H1 (cell line): Measurements from ENCODE around the gene SIRT3. TPM values are rescaled to one million over a fixed set of nuclear protein-coding genes. Genes with fewer than 3 reads are reported as not detected.

Source experiments
- CTCF ChIA-PET: fragments of 300-600 bp; sonication (Branson Sonifier 250); formaldehyde crosslinking; loops from one replicate; lab custom pipeline; 2021; ENCODE audit not compliant: partially characterized antibody; lab: Charles Lee
- POLR2A ChIA-PET: fragments of 300-600 bp; sonication (Branson Sonifier 250); formaldehyde crosslinking; loops from one replicate; lab custom pipeline; 2021; ENCODE audit warnings: inconsistent platforms; ENCODE audit not compliant: partially characterized antibody; lab: Charles Lee
- DNase-seq, 2 experiments: peaks; one replicate each; pipeline versions ENCODE4 v3.0.0 to v3.0.0-alpha.2; 2010 to 2022; ENCODE audit warnings: low spot score in 2 of 2, low read depth in 1 of 2, mixed read lengths in 1 of 2
- FAIRE-seq: peaks from 2 replicates; lab custom pipeline; 2011; peaks lifted over from hg19 to GRCh38; lab: Jason Lieb, UNC
- H2AFZ ChIP-seq: 2 replicates; pipeline ENCODE4 v1.8.1; 2012; ENCODE audit warnings: low read length, inconsistent platforms
- H2AK5ac ChIP-seq: 2 replicates; pipeline ENCODE4 v1.6.1; 2013; ENCODE audit warnings: low read depth, low read length
- H2BK120ac ChIP-seq: replicated peaks from 2 replicates; pipeline ENCODE3; 2013; ENCODE audit warnings: low read depth, low read length, inconsistent platforms
- H2BK12ac ChIP-seq: 2 replicates; pipeline ENCODE4 v1.6.1; 2013; ENCODE audit warnings: low read depth, low read length
- H2BK15ac ChIP-seq: 2 replicates; pipeline ENCODE4 v1.6.1; 2013; ENCODE audit warnings: low read length
- H2BK20ac ChIP-seq: 2 replicates; pipeline ENCODE4 v1.6.1; 2013; ENCODE audit warnings: low read length
- H2BK5ac ChIP-seq: 2 replicates; pipeline ENCODE4 v1.6.1; 2013; ENCODE audit warnings: low read depth, low read length
- H3K14ac ChIP-seq: 2 replicates; pipeline ENCODE4 v1.6.1; 2013; ENCODE audit warnings: inconsistent platforms; ENCODE audit not compliant: insufficient read length
- H3K18ac ChIP-seq: 2 replicates; pipeline ENCODE4 v1.6.1; 2013; ENCODE audit warnings: low read length; ENCODE audit errors: extremely low read depth
- H3K23ac ChIP-seq: 2 replicates; pipeline ENCODE4 v1.6.1; 2013; ENCODE audit warnings: inconsistent platforms; ENCODE audit not compliant: insufficient read length
- H3K23me2 ChIP-seq: 2 replicates; pipeline ENCODE4 v1.6.1; 2013; ENCODE audit warnings: low read depth, low read length
- H3K27ac ChIP-seq: 2 replicates; pipeline ENCODE4 v1.6.1; 2011; ENCODE audit warnings: low read depth, low read length, inconsistent platforms
- H3K27me3 ChIP-seq, 4 experiments: replicated peaks in 1 of 4; 1 replicate in 1 of 4; 2 replicates in 3 of 4; pipeline versions ENCODE4 v1.6.1 to v1.8.1; 2011 to 2013; ENCODE audit warnings: low read length in 3 of 4, mild to moderate bottlenecking in 3 of 4, inconsistent platforms in 2 of 4, mixed read lengths in 2 of 4, moderate library complexity in 1 of 4; ENCODE audit not compliant: control insufficient read depth in 3 of 4, insufficient read depth in 3 of 4; ENCODE audit errors: extremely low read depth in 1 of 4
- H3K36me3 ChIP-seq, 4 experiments: 2 replicates each; pipeline versions ENCODE4 v1.6.1 to v1.8.1; 2011 to 2013; ENCODE audit warnings: mild to moderate bottlenecking in 4 of 4, low read length in 3 of 4, moderate library complexity in 2 of 4, control low read depth in 1 of 4, inconsistent platforms in 1 of 4; ENCODE audit not compliant: insufficient read depth in 4 of 4, control insufficient read depth in 2 of 4
- H3K4ac ChIP-seq: replicated peaks from 2 replicates; pipeline ENCODE3; 2013; ENCODE audit warnings: low read length, low read depth, mixed read lengths, inconsistent platforms; ENCODE audit not compliant: insufficient read length
- H3K4me1 ChIP-seq, 4 experiments: replicated peaks in 1 of 4; 1 replicate in 1 of 4; 2 replicates in 3 of 4; pipeline versions ENCODE4 v1.6.1 to v1.8.1; 2011 to 2013; ENCODE audit warnings: low read length in 3 of 4, inconsistent platforms in 2 of 4, mixed read lengths in 1 of 4; ENCODE audit not compliant: insufficient read depth in 4 of 4, control insufficient read depth in 3 of 4
- H3K4me2 ChIP-seq, 2 experiments: 2 replicates each; pipeline versions ENCODE4 v1.6.1 to v1.8.1; 2011 to 2013; ENCODE audit warnings: low read depth in 2 of 2, low read length in 2 of 2, control low read depth in 1 of 2, inconsistent platforms in 1 of 2, mild to moderate bottlenecking in 1 of 2; ENCODE audit not compliant: insufficient read depth in 1 of 2
- H3K4me3 ChIP-seq, 4 experiments: fragments of 200-600, 300-600 bp in 1 of 4; sonication (generic), shearing (Covaris generic), sonication (Bioruptor Twin) in 1 of 4; 2 replicates each; pipeline versions ENCODE4 v1.5.1 to v1.8.1; 2011 to 2016; ENCODE audit warnings: low read length in 4 of 4, low read depth in 3 of 4, control low read depth in 2 of 4, inconsistent platforms in 2 of 4, mild to moderate bottlenecking in 2 of 4, mixed read lengths in 1 of 4, moderate library complexity in 1 of 4; ENCODE audit not compliant: insufficient read depth in 2 of 4; ENCODE audit errors: extremely low read depth in 1 of 4
- H3K56ac ChIP-seq: replicated peaks from 2 replicates; pipeline ENCODE3; 2013; ENCODE audit warnings: low read depth, mild to moderate bottlenecking, mixed read lengths, low read length, inconsistent platforms; ENCODE audit not compliant: insufficient read length
- H3K79me1 ChIP-seq: 2 replicates; pipeline ENCODE4 v1.6.1; 2013; ENCODE audit warnings: low read depth, low read length, control low read depth
- H3K79me2 ChIP-seq, 2 experiments: 2 replicates each; pipeline versions ENCODE4 v1.6.1 to v1.8.1; 2012 to 2013; ENCODE audit warnings: low read length in 2 of 2, mild to moderate bottlenecking in 2 of 2, inconsistent platforms in 1 of 2; ENCODE audit not compliant: insufficient read depth in 2 of 2, control insufficient read depth in 1 of 2
- H3K9ac ChIP-seq, 4 experiments: replicated peaks in 1 of 4; 1 replicate in 1 of 4; 2 replicates in 3 of 4; pipeline versions ENCODE4 v1.6.1 to v1.8.1; 2011 to 2013; ENCODE audit warnings: low read depth in 3 of 4, low read length in 3 of 4, control low read depth in 2 of 4, mild to moderate bottlenecking in 2 of 4, moderate library complexity in 2 of 4, inconsistent platforms in 1 of 4; ENCODE audit errors: extremely low read depth in 1 of 4
- H3K9me3 ChIP-seq, 2 experiments: 2 replicates each; pipeline versions ENCODE4 v1.6.1 to v1.8.1; 2012 to 2013; ENCODE audit warnings: mild to moderate bottlenecking in 2 of 2, moderate library complexity in 2 of 2, control low read depth in 1 of 2, inconsistent platforms in 1 of 2, low read depth in 1 of 2, low read length in 1 of 2, mixed read lengths in 1 of 2; ENCODE audit not compliant: insufficient read depth in 2 of 2
- H4K20me1 ChIP-seq, 2 experiments: replicated peaks in 1 of 2; 2 replicates each; pipeline versions ENCODE3 to v1.8.1; 2011 to 2013; ENCODE audit warnings: inconsistent platforms in 2 of 2, low read length in 2 of 2, mild to moderate bottlenecking in 1 of 2; ENCODE audit not compliant: insufficient read depth in 2 of 2, control insufficient read depth in 1 of 2
- H4K5ac ChIP-seq: 2 replicates; pipeline ENCODE4 v1.6.1; 2013; ENCODE audit warnings: low read length, low read depth, mixed read lengths, inconsistent platforms; ENCODE audit not compliant: insufficient read length
- H4K8ac ChIP-seq: 2 replicates; pipeline ENCODE4 v1.8.0; 2013; ENCODE audit warnings: mild to moderate bottlenecking, moderate library complexity, low read length, inconsistent platforms; ENCODE audit not compliant: insufficient read depth; ENCODE audit errors: extremely low read depth
- H4K91ac ChIP-seq: replicated peaks from 2 replicates; pipeline ENCODE3; 2013; ENCODE audit warnings: low read length, mixed read lengths, inconsistent platforms; ENCODE audit not compliant: insufficient read length
- CBX5 ChIP-seq: fragments of 300-800, 300-1000 bp; sonication (generic); IDR thresholded peaks from 2 replicates; pipeline ENCODE4 v1.7.1; 2016; ENCODE audit warnings: antibody characterized with exemption, low read length, low read depth
- CTBP2 ChIP-seq: IDR thresholded peaks from 2 replicates; pipeline ENCODE4 v1.7.0; 2011; ENCODE audit warnings: borderline replicate concordance, mild to moderate bottlenecking, moderate library complexity, mixed read lengths, low read length; ENCODE audit not compliant: insufficient read depth, insufficient read length
- HDAC6 ChIP-seq: IDR thresholded peaks from one replicate; pipeline ENCODE4 v1.7.1; 2012; ENCODE audit warnings: low read depth, mild to moderate bottlenecking, inconsistent platforms, low read length, moderate library complexity
- TAF7 ChIP-seq: optimal IDR thresholded peaks from 2 replicates; pipeline ENCODE3; 2011; ENCODE audit warnings: low read depth, mild to moderate bottlenecking, inconsistent platforms, low read length, moderate library complexity, borderline replicate concordance
- WGBS, 2 experiments: shearing (Covaris generic) in 1 of 2; methylation state at CpG; one replicate each; pipeline versions ENCODE4 v1.1.6 to v1.1.7; 2013 to 2015; ENCODE audit warnings: low lambda C conversion rate in 2 of 2, mixed read lengths in 2 of 2, inconsistent platforms in 1 of 2, low coverage in 1 of 2, missing lambda C conversion rate in 1 of 2; ENCODE audit not compliant: insufficient replicate concordance in 2 of 2, insufficient coverage in 1 of 2, insufficient read length in 1 of 2; ENCODE audit errors: extremely low coverage in 1 of 2, missing lambda C conversion rate in 1 of 2; 5-methylcytosine and 5-hydroxymethylcytosine counted together
- polyA plus RNA-seq, 7 experiments: library from polyadenylated mRNA; depleted of rRNA in 3 of 7; stranded (reverse) in 5 of 7; unstranded in 2 of 7; fragments of >200 nt in 5 of 7; fragments of 200-250 nt in 2 of 7; gene quantifications; 1 replicate in 5 of 7; 2 replicates in 1 of 7; 4 replicates in 1 of 7; pipeline versions ENCODE4 v1.2.1 to v1.2.3, GENCODE V29; 2011 to 2013; ENCODE audit warnings: missing spikeins in 2 of 7, mixed read lengths in 2 of 7
- total RNA-seq: library from RNA; stranded (reverse); fragmentation: NEBNext Ultra II Directional; extraction: Animal tissue kit (Norgen Biotek cat#: 25700); gene quantifications from 2 replicates; pipeline ENCODE4 v1.2.1, GENCODE V29; 2021
- TF ChIP-seq, protein P1 (sequence below): IDR thresholded peaks from 2 replicates; pipeline ENCODE4 v1.6.1; 2012; ENCODE audit warnings: low read length, inconsistent platforms

The SIRT3 gene
- total and polyA plus RNA-seq, 2 of the 8 experiments (the other 6 are each of a cell fraction or from before 2014, with no cell fraction given): 14.3 to 21.6 TPM

DNA sequence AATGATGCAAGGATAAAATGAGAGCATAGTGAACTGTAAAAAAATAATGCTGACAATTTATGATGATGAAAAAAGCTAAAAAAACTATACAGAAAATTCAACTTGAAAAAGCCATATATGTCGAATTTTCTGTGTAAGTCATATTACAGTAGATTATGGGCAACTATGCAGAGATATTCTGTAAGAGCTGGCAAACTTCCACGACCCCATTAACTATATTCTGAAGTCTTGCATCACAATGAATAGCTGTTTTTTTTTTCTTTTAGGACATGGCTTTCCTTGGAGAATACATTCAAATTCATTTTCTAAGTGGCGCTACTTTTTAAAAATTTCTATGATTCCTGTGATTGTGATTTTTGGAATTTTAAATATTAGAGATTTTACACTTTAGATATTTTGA is 19.0 kb upstream of the SIRT3 start:
- no peak for FAIRE-seq
- TF ChIP-seq TAF7 (no peak), CBX5 (no peak), CTBP2 (no peak), HDAC6 (no peak)
- TF ChIP-seq, protein P1, sequence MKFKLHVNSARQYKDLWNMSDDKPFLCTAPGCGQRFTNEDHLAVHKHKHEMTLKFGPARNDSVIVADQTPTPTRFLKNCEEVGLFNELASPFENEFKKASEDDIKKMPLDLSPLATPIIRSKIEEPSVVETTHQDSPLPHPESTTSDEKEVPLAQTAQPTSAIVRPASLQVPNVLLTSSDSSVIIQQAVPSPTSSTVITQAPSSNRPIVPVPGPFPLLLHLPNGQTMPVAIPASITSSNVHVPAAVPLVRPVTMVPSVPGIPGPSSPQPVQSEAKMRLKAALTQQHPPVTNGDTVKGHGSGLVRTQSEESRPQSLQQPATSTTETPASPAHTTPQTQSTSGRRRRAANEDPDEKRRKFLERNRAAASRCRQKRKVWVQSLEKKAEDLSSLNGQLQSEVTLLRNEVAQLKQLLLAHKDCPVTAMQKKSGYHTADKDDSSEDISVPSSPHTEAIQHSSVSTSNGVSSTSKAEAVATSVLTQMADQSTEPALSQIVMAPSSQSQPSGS: no peak
- Histone ChIP-seq H2BK20ac (no peak overlapping the region), H2BK120ac (no peak overlapping the region), H2BK15ac (no peak overlapping the region), H4K5ac (no peak overlapping the region), H2BK5ac (no peak overlapping the region), H3K56ac (no peak overlapping the region), H3K4me3 (no peak overlapping the region), H3K27ac (no peak overlapping the region), H3K14ac (no peak overlapping the region), H3K9me3 (no peaks in the 10 kb centered on the region), H3K9ac (no peak overlapping the region), H3K79me1 (no peaks in the 10 kb centered on the region), H3K36me3 (peaks cover 8 to 22% (median 14%) of the 10 kb centered on the region in 4 experiments), H3K27me3 (no peaks in the 10 kb centered on the region), H3K18ac (no peak overlapping the region), H4K20me1 (no peaks in the 10 kb centered on the region), H3K4ac (no peak overlapping the region), H4K91ac (no peak overlapping the region), H2AK5ac (no peak overlapping the region), H3K23ac (no peak overlapping the region), H3K4me2 (no peak overlapping the region), H2AFZ (no peak overlapping the region), H2BK12ac (no peak overlapping the region), H4K8ac (no peak overlapping the region), H3K79me2 (no peaks in the 10 kb centered on the region), H3K23me2 (peaks cover 8% of the 10 kb centered on the region), H3K4me1 (no peaks in the 10 kb centered on the region)
- ChIA-PET POLR2A (no interaction called here), CTCF (interaction anchor here (0.9 to 9.8 kb wide), 5 partner anchors 14 to 121 kb away, joined by 4 to 212 read pairs (median 88); partner anchors contain the start of genes B4GALNT4, NLRP6 and PSMD13)
- WGBS, 2 experiments: 83% methylated on average over 3 of the region's 3 CpGs; no CpG with 5 or more reads in 1 of the 2 experiments
- no peak for DNase-seq
